Smooth muscle cell (in vitro differentiated cells): ENCODE measurements around the gene TNNI3. TPM values are rescaled to one million over a fixed set of nuclear protein-coding genes. Genes with fewer than 3 reads are reported as not detected.
"Not testable (repeated sequence)": the region's sequence is repeated elsewhere in the genome, so short reads cannot be mapped to it uniquely, and the experiment has no call there.

ENCODE experiments used
- DNase-seq: peaks from one replicate; lab custom pipeline; 2025; ENCODE audit not compliant: unreplicated experiment; lab: John Stamatoyannopoulos, UW
- H2AFZ ChIP-seq: fragments of 200-600 bp; sonication (generic); 2 replicates; pipeline ENCODE4 v1.6.0; 2016; ENCODE audit warnings: antibody characterized with exemption, low read depth, mild to moderate bottlenecking
- H3F3A ChIP-seq: fragments of 200-600 bp; sonication (generic); 2 replicates; pipeline ENCODE4 v1.6.0; 2017; ENCODE audit warnings: antibody characterized with exemption, low read depth
- H3K27ac ChIP-seq: fragments of 200-600 bp; sonication (generic); 2 replicates; pipeline ENCODE4 v1.5.1; 2016; ENCODE audit warnings: low read depth, mild to moderate bottlenecking
- H3K27me3 ChIP-seq: fragments of 200-600 bp; sonication (generic); 2 replicates; pipeline ENCODE4 v1.6.1; 2016; ENCODE audit warnings: low read depth, mild to moderate bottlenecking
- H3K36me3 ChIP-seq: fragments of 200-600 bp; sonication (generic); 2 replicates; pipeline ENCODE4 v1.5.1; 2016; ENCODE audit warnings: low read depth
- H3K4me1 ChIP-seq: fragments of 200-600 bp; sonication (generic); 2 replicates; pipeline ENCODE4 v1.5.1; 2016; ENCODE audit warnings: low read depth
- H3K4me2 ChIP-seq: fragments of 200-600 bp; sonication (generic); 2 replicates; pipeline ENCODE4 v1.6.0; 2016; ENCODE audit warnings: mild to moderate bottlenecking
- H3K4me3 ChIP-seq: fragments of 200-600 bp; sonication (generic); 2 replicates; pipeline ENCODE4 v1.5.1; 2016; ENCODE audit warnings: mild to moderate bottlenecking
- H3K79me2 ChIP-seq: fragments of 200-600 bp; sonication (generic); 2 replicates; pipeline ENCODE4 v1.6.0; 2016; ENCODE audit warnings: low read depth, mild to moderate bottlenecking
- H3K9ac ChIP-seq: fragments of 200-600 bp; sonication (generic); 2 replicates; pipeline ENCODE4 v1.6.0; 2016; ENCODE audit warnings: low read depth
- H3K9me3 ChIP-seq: fragments of 200-600 bp; sonication (generic); replicated peaks from 2 replicates; pipeline ENCODE4 v1.5.1; 2016; ENCODE audit warnings: low read depth
- H4K20me1 ChIP-seq: fragments of 200-600 bp; sonication (generic); 2 replicates; pipeline ENCODE4 v1.6.0; 2016; ENCODE audit warnings: low read depth
- WGBS: methylation state at CpG from one replicate; pipeline ENCODE4 v1.1.7; 2016; ENCODE audit warnings: low lambda C conversion rate; 5-methylcytosine and 5-hydroxymethylcytosine counted together
- polyA plus RNA-seq: library from polyadenylated mRNA; unstranded; fragments of >200 nt; fragmentation: Nextera tagmentation; extraction: Ambion mirVana; gene quantifications from 2 replicates; pipeline ENCODE4 v1.2.1, GENCODE V29; 2016
- total RNA-seq: library from RNA; depleted of rRNA; stranded (reverse); fragments of >200 nt; gene quantifications from 2 replicates; pipeline ENCODE4 v1.2.3, GENCODE V29; 2014
- TF ChIP-seq, protein P1 (sequence below): fragments of 200-600 bp; sonication (generic); IDR thresholded peaks from 2 replicates; pipeline ENCODE4 v1.5.1; 2017; ENCODE audit warnings: borderline replicate concordance, mild to moderate bottlenecking, antibody characterized with exemption; ENCODE audit not compliant: insufficient read depth, poor library complexity, severe bottlenecking

The TNNI3 gene
- total and polyA plus RNA-seq, 2 experiments from 2014 or later = 3.0 TPM; not detected in 1

DNA sequence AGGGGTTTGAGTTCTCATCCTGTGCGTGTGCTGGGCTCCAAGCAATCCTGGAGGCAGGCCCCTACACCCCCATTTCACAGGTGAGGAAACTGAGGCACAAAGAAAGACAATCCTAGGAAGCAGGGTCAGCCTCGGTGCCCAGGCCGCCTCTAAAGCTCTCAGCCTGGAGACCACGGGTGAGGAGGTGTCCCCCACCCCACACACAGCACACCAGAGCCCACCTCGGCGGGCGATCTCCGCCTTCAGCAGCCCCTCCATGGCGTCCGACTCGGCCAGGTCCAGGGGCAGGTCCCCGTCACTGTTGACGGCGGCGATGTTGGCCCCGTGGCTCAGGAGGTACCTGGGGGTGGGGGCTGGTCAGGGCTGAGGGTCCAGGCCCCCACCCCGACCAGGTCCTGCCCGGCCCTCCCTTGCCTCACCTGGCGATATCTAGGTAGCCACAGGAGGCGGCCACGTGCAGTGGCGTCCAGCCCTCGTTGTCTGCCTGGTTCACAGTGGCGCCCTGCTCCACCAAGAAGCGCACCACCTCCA lies 45.2 kb downstream of the TNNI3 start:
- H4K20me1 ChIP-seq = peaks cover 89% of the 10 kb centered on the region
- H3K4me1 ChIP-seq = peaks cover 7% of the 10 kb centered on the region
- H3K9me3 ChIP-seq = no peaks in the 10 kb centered on the region
- no peak overlapping the region for H3K9ac ChIP-seq
- no peaks in the 10 kb centered on the region for H3K36me3 ChIP-seq
- no peak overlapping the region for H3K4me3 ChIP-seq
- no peak for DNase-seq
- no peak overlapping the region for H3K4me2 ChIP-seq
- WGBS = 97% methylated on average over 25 of the region's 25 CpGs
- H3K27me3 ChIP-seq = no peaks in the 10 kb centered on the region
- no peak overlapping the region for H2AFZ ChIP-seq
- H3K79me2 ChIP-seq = peaks cover 53% of the 10 kb centered on the region
- no peak overlapping the region for H3K27ac ChIP-seq
- TF ChIP-seq, protein P1, sequence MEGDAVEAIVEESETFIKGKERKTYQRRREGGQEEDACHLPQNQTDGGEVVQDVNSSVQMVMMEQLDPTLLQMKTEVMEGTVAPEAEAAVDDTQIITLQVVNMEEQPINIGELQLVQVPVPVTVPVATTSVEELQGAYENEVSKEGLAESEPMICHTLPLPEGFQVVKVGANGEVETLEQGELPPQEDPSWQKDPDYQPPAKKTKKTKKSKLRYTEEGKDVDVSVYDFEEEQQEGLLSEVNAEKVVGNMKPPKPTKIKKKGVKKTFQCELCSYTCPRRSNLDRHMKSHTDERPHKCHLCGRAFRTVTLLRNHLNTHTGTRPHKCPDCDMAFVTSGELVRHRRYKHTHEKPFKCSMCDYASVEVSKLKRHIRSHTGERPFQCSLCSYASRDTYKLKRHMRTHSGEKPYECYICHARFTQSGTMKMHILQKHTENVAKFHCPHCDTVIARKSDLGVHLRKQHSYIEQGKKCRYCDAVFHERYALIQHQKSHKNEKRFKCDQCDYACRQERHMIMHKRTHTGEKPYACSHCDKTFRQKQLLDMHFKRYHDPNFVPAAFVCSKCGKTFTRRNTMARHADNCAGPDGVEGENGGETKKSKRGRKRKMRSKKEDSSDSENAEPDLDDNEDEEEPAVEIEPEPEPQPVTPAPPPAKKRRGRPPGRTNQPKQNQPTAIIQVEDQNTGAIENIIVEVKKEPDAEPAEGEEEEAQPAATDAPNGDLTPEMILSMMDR = no peak
- H3F3A ChIP-seq = no peaks in the 10 kb centered on the region

DNA sequence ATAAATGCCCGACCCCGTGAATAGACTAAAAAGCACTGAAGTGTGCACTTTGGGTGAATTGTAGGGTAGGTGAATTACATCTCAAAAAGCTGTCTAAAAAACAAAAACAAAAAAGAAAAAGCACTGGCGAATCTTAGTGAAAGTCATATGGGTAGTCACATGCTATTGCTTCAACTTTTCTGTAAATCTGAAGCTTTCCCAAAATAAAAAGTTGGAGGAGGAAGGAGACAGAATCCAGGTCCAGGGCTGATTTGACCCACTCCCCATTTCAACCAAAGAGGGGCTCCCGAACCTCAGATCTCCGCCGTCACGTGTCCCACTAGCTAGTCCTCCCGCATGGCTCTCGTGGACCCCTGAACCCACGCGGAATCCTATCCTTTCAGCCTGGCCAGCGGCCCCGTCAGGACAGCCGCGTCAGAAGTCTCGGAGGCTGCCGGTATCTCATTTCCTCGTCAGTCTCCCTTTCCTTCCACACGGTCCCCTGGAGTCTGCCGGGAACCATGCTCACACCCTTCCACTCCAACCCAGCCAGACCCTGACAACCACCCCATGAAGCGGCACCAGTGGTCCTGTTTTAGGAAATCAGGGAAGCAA lies 46.2 kb downstream of the TNNI3 start:
- Histone ChIP-seq H3K9me3 (no peaks in the 10 kb centered on the region), H4K20me1 (peaks cover 92% of the 10 kb centered on the region), H3K36me3 (no peaks in the 10 kb centered on the region), H3K4me1 (peaks cover 7% of the 10 kb centered on the region), H3K4me3 (no peak overlapping the region), H3K79me2 (peaks cover 51% of the 10 kb centered on the region), H3K4me2 (no peak overlapping the region), H3K27me3 (no peaks in the 10 kb centered on the region), H3K9ac (no peak overlapping the region), H3F3A (no peaks in the 10 kb centered on the region), H2AFZ (no peak overlapping the region), H3K27ac (no peak overlapping the region)
- TF ChIP-seq, protein P1 = no peak
- 96% methylated on average over 21 of the region's 21 CpGs for WGBS
- DNase-seq = no peak

- no peaks in the 10 kb centered on the region for H3K9me3 ChIP-seq
- TF ChIP-seq, protein P1 = no peak
- H4K20me1 ChIP-seq = peaks cover 91% of the 10 kb centered on the region
- peaks cover 34% of the 10 kb centered on the region for H3K79me2 ChIP-seq
- H3F3A ChIP-seq = no peaks in the 10 kb centered on the region
- no peak overlapping the region for H2AFZ ChIP-seq
- no peaks in the 10 kb centered on the region for H3K27me3 ChIP-seq
- H3K4me1 ChIP-seq = no peaks in the 10 kb centered on the region
- H3K36me3 ChIP-seq = no peaks in the 10 kb centered on the region
- H3K27ac ChIP-seq = no peak overlapping the region
- WGBS = 94% methylated on average over 20 of the region's 20 CpGs
- no peak for DNase-seq
- no peak overlapping the region for H3K4me2 ChIP-seq
- H3K9ac ChIP-seq = no peak overlapping the region
- H3K4me3 ChIP-seq = no peak overlapping the region
These were observed 47.8 kb downstream of the TNNI3 start for GRCh38 chr19:55109527-55110291.

GRCh38 chr19:55107252-55107651 lies 50.3 kb downstream of the TNNI3 start:
- Histone ChIP-seq H3K36me3 (peaks cover 10% of the 10 kb centered on the region), H3K79me2 (peaks cover 12% of the 10 kb centered on the region), H4K20me1 (peaks cover 67% of the 10 kb centered on the region)
- not testable (repeated sequence) for H3K27me3 ChIP-seq, H3K9me3 ChIP-seq, H3K27ac ChIP-seq, H3K9ac ChIP-seq, DNase-seq, H3K4me2 ChIP-seq, H2AFZ ChIP-seq, H3K4me1 ChIP-seq, H3K4me3 ChIP-seq, H3F3A ChIP-seq
- WGBS = 96% methylated on average over 3 of the region's 3 CpGs
